ENCODE measurements around the gene ARHGAP6.

The ARHGAP6 gene

GRCh38 chrX:11352296-11352741, 313.4 kb downstream of the ARHGAP6 start:
- Histone ChIP-seq H3K9ac (ENCODE audit: low read length) (no peak overlapping the region), H3K36me3 (ENCODE audit: control insufficient read depth, insufficient read depth, low read length) (no peaks in the 10 kb centered on the region), H3K4me3 (ENCODE audit: low read depth, low read length) (no peak overlapping the region), H3K27ac (ENCODE audit: low read depth, low read length) (no peak overlapping the region), H3K27me3 (ENCODE audit: control insufficient read depth, insufficient read depth, low read length) (no peaks in the 10 kb centered on the region; the same call in 1 of the 2 replicates), H3K9me3 (ENCODE audit: control insufficient read depth, insufficient read depth, low read depth, low read length) (no peaks in the 10 kb centered on the region), H3K4me1 (ENCODE audit: control insufficient read depth, insufficient read depth, low read length) (no peaks in the 10 kb centered on the region)

GRCh38 chrX:11351375-11352295, 314.1 kb downstream of the ARHGAP6 start:
- no peaks in the 10 kb centered on the region for H3K36me3 ChIP-seq (ENCODE audit: control insufficient read depth, insufficient read depth, low read length)
- no peaks in the 10 kb centered on the region; the same call in 1 of the 2 replicates for H3K27me3 ChIP-seq (ENCODE audit: control insufficient read depth, insufficient read depth, low read length)
- no peak overlapping the region for H3K4me3 ChIP-seq (ENCODE audit: low read depth, low read length)
- H3K27ac ChIP-seq (ENCODE audit: low read depth, low read length): no peak overlapping the region
- H3K9me3 ChIP-seq (ENCODE audit: control insufficient read depth, insufficient read depth, low read depth, low read length): no peaks in the 10 kb centered on the region
- H3K4me1 ChIP-seq (ENCODE audit: control insufficient read depth, insufficient read depth, low read length): no peaks in the 10 kb centered on the region
- H3K9ac ChIP-seq (ENCODE audit: low read length): no peak overlapping the region

GRCh38 chrX:11349661-11350337, 315.9 kb downstream of the ARHGAP6 start:
- H3K36me3 ChIP-seq (ENCODE audit: control insufficient read depth, insufficient read depth, low read length): no peaks in the 10 kb centered on the region
- H3K27me3 ChIP-seq (ENCODE audit: control insufficient read depth, insufficient read depth, low read length): no peaks in the 10 kb centered on the region; the same call in 1 of the 2 replicates
- no peak overlapping the region for H3K9ac ChIP-seq (ENCODE audit: low read length)
- H3K4me1 ChIP-seq (ENCODE audit: control insufficient read depth, insufficient read depth, low read length): peaks cover 5% of the 10 kb centered on the region; the same call in 1 of the 2 replicates
- H3K27ac ChIP-seq (ENCODE audit: low read depth, low read length): no peak overlapping the region
- no peak overlapping the region for H3K4me3 ChIP-seq (ENCODE audit: low read depth, low read length)
- no peaks in the 10 kb centered on the region for H3K9me3 ChIP-seq (ENCODE audit: control insufficient read depth, insufficient read depth, low read depth, low read length)

GRCh38 chrX:11349020-11349419, 316.7 kb downstream of the ARHGAP6 start:
- Histone ChIP-seq H3K9me3 (ENCODE audit: control insufficient read depth, insufficient read depth, low read depth, low read length) (no peaks in the 10 kb centered on the region), H3K4me1 (ENCODE audit: control insufficient read depth, insufficient read depth, low read length) (peaks cover 5% of the 10 kb centered on the region; the same call in 1 of the 2 replicates), H3K27ac (ENCODE audit: low read depth, low read length) (no peak overlapping the region), H3K4me3 (ENCODE audit: low read depth, low read length) (no peak overlapping the region), H3K9ac (ENCODE audit: low read length) (no peak overlapping the region), H3K27me3 (ENCODE audit: control insufficient read depth, insufficient read depth, low read length) (peaks cover under 1% of the 10 kb centered on the region; the same call in 1 of the 2 replicates), H3K36me3 (ENCODE audit: control insufficient read depth, insufficient read depth, low read length) (no peaks in the 10 kb centered on the region)

- Histone ChIP-seq H3K9me3 (ENCODE audit: control insufficient read depth, insufficient read depth, low read depth, low read length) (no peaks in the 10 kb centered on the region), H3K4me3 (ENCODE audit: low read depth, low read length) (no peak overlapping the region)
Observed at GRCh38 chrX:11347300-11347699, 318.4 kb downstream of the ARHGAP6 start.

GRCh38 chrX:11346121-11346682, 319.5 kb downstream of the ARHGAP6 start:
- peaks cover 5% of the 10 kb centered on the region; the same call in 1 of the 2 replicates for H3K4me1 ChIP-seq (ENCODE audit: control insufficient read depth, insufficient read depth, low read length)
- peaks cover 4% of the 10 kb centered on the region; the same call in 1 of the 2 replicates for H3K27me3 ChIP-seq (ENCODE audit: control insufficient read depth, insufficient read depth, low read length)
- H3K4me3 ChIP-seq (ENCODE audit: low read depth, low read length): no peak overlapping the region
- no peak overlapping the region for H3K9ac ChIP-seq (ENCODE audit: low read length)
- H3K9me3 ChIP-seq (ENCODE audit: control insufficient read depth, insufficient read depth, low read depth, low read length): no peaks in the 10 kb centered on the region
- H3K27ac ChIP-seq (ENCODE audit: low read depth, low read length): no peak overlapping the region
- H3K36me3 ChIP-seq (ENCODE audit: control insufficient read depth, insufficient read depth, low read length): no peaks in the 10 kb centered on the region

More at GRCh38 chrX:11347300-11347699, 318.4 kb downstream of the ARHGAP6 start:
- peaks cover 5% of the 10 kb centered on the region; the same call in 1 of the 2 replicates for H3K4me1 ChIP-seq (ENCODE audit: control insufficient read depth, insufficient read depth, low read length)
- H3K9ac ChIP-seq (ENCODE audit: low read length): no peak overlapping the region
- H3K27me3 ChIP-seq (ENCODE audit: control insufficient read depth, insufficient read depth, low read length): peaks cover 4% of the 10 kb centered on the region; the same call in 1 of the 2 replicates
- H3K36me3 ChIP-seq (ENCODE audit: control insufficient read depth, insufficient read depth, low read length): no peaks in the 10 kb centered on the region
- no peak overlapping the region for H3K27ac ChIP-seq (ENCODE audit: low read depth, low read length)

GRCh38 chrX:11342673-11343072, 323.0 kb downstream of the ARHGAP6 start:
- Histone ChIP-seq H3K27ac (ENCODE audit: low read depth, low read length) (no peak overlapping the region), H3K4me3 (ENCODE audit: low read depth, low read length) (no peak overlapping the region), H3K9me3 (ENCODE audit: control insufficient read depth, insufficient read depth, low read depth, low read length) (no peaks in the 10 kb centered on the region), H3K36me3 (ENCODE audit: control insufficient read depth, insufficient read depth, low read length) (no peaks in the 10 kb centered on the region), H3K27me3 (ENCODE audit: control insufficient read depth, insufficient read depth, low read length) (peaks cover 4% of the 10 kb centered on the region; the same call in 1 of the 2 replicates), H3K9ac (ENCODE audit: low read length) (no peak overlapping the region), H3K4me1 (ENCODE audit: control insufficient read depth, insufficient read depth, low read length) (peaks cover 5% of the 10 kb centered on the region; the same call in 1 of the 2 replicates)

- H3K4me3 ChIP-seq (ENCODE audit: low read depth, low read length): no peak overlapping the region
- peaks cover 5% of the 10 kb centered on the region; the same call in 1 of the 2 replicates for H3K4me1 ChIP-seq (ENCODE audit: control insufficient read depth, insufficient read depth, low read length)
- H3K9me3 ChIP-seq (ENCODE audit: control insufficient read depth, insufficient read depth, low read depth, low read length): no peaks in the 10 kb centered on the region
- H3K36me3 ChIP-seq (ENCODE audit: control insufficient read depth, insufficient read depth, low read length): no peaks in the 10 kb centered on the region
- peaks cover 4% of the 10 kb centered on the region; the same call in 1 of the 2 replicates for H3K27me3 ChIP-seq (ENCODE audit: control insufficient read depth, insufficient read depth, low read length)
- no peak overlapping the region for H3K27ac ChIP-seq (ENCODE audit: low read depth, low read length)
- no peak overlapping the region for H3K9ac ChIP-seq (ENCODE audit: low read length)
Observed at GRCh38 chrX:11341274-11342201, 324.2 kb downstream of the ARHGAP6 start.

GRCh38 chrX:11337292-11338009, 328.3 kb downstream of the ARHGAP6 start:
- H3K9ac ChIP-seq (ENCODE audit: low read length): no peak overlapping the region
- H3K27ac ChIP-seq (ENCODE audit: low read depth, low read length): no peak overlapping the region
- no peaks in the 10 kb centered on the region for H3K36me3 ChIP-seq (ENCODE audit: control insufficient read depth, insufficient read depth, low read length)
- H3K27me3 ChIP-seq (ENCODE audit: control insufficient read depth, insufficient read depth, low read length): peaks cover 6% of the 10 kb centered on the region; the same call in 1 of the 2 replicates
- H3K9me3 ChIP-seq (ENCODE audit: control insufficient read depth, insufficient read depth, low read depth, low read length): no peaks in the 10 kb centered on the region
- no peaks in the 10 kb centered on the region for H3K4me1 ChIP-seq (ENCODE audit: control insufficient read depth, insufficient read depth, low read length)
- H3K4me3 ChIP-seq (ENCODE audit: low read depth, low read length): no peak overlapping the region
